ENCODE data around the gene ZNF214.
"Not testable (repeated sequence)": the region's sequence is repeated elsewhere in the genome, so short reads cannot be mapped to it uniquely, and the experiment has no call there.

Gene ZNF214

GRCh38 chr11:6988506-6988905, 31.6 kb downstream of the ZNF214 start:
- no peak for DNase-seq (ENCODE audit: low read depth)

- DNase-seq (ENCODE audit: low read depth): no peak
These were observed 33.7 kb downstream of the ZNF214 start for GRCh38 chr11:6986487-6986886.

- no peak for DNase-seq (ENCODE audit: low read depth)
These were observed 40.8 kb downstream of the ZNF214 start for GRCh38 chr11:6979365-6979764.

- not testable (repeated sequence) for DNase-seq (ENCODE audit: low read depth)
These were observed 50.3 kb downstream of the ZNF214 start for GRCh38 chr11:6969854-6970253.

GRCh38 chr11:6968816-6969215, 51.3 kb downstream of the ZNF214 start:
- DNase-seq (ENCODE audit: low read depth): no peak

- DNase-seq (ENCODE audit: low read depth): no peak
These were observed 57.5 kb downstream of the ZNF214 start for GRCh38 chr11:6962673-6963072.

GRCh38 chr11:6962141-6962540, 58.0 kb downstream of the ZNF214 start:
- no peak for DNase-seq (ENCODE audit: low read depth)

- not testable (repeated sequence) for DNase-seq (ENCODE audit: low read depth)
These were observed 65.9 kb downstream of the ZNF214 start for GRCh38 chr11:6954248-6954647.

Data from stimulated activated CD4-positive, alpha-beta T cell treated with anti-CD3 and anti-CD28 coated beads, Interleukin-2, amount 100 ng/mL, for 4 hours (primary cell).